HG03196 (cell line): ENCODE data around the gene MTRF1.
"Not testable (repeated sequence)": the region's sequence is repeated elsewhere in the genome, so short reads cannot be mapped to it uniquely, and the experiment has no call there.

ENCODE experiments used
- ATAC-seq: cut with Tn5 transposase; IDR thresholded peaks from one replicate; pipeline ENCODE4 v1.9.1; 2021; ENCODE audit not compliant: unreplicated experiment

The MTRF1 gene

GRCh38 chr13:41282129-41282571 is 18.8 kb upstream of the MTRF1 start:
- no peak for ATAC-seq

- ATAC-seq: not testable (repeated sequence)
Measured at GRCh38 chr13:41279156-41279555, 15.8 kb upstream of the MTRF1 start.

GRCh38 chr13:41276824-41277223 is 13.4 kb upstream of the MTRF1 start:
- no peak for ATAC-seq

- no peak for ATAC-seq
Measured at GRCh38 chr13:41274881-41275280, 11.5 kb upstream of the MTRF1 start.

GRCh38 chr13:41273831-41274441 is 10.6 kb upstream of the MTRF1 start:
- ATAC-seq: no peak

- no peak for ATAC-seq
Measured at GRCh38 chr13:41271456-41272285, 8.3 kb upstream of the MTRF1 start.

GRCh38 chr13:41268764-41269163 is 5.4 kb upstream of the MTRF1 start:
- no peak for ATAC-seq

GRCh38 chr13:41267106-41267505 is 3.7 kb upstream of the MTRF1 start:
- ATAC-seq: no peak

- no peak for ATAC-seq
Measured at GRCh38 chr13:41259875-41260501, 3.4 kb downstream of the MTRF1 start.

- ATAC-seq: no peak
Measured at GRCh38 chr13:41257535-41257934, 5.8 kb downstream of the MTRF1 start.

GRCh38 chr13:41254902-41255301 is 8.5 kb downstream of the MTRF1 start:
- no peak for ATAC-seq

- no peak for ATAC-seq
Measured at GRCh38 chr13:41250993-41251392, 12.4 kb downstream of the MTRF1 start.

- ATAC-seq: no peak
Measured at GRCh38 chr13:41246969-41247680, 16.3 kb downstream of the MTRF1 start.

- no peak for ATAC-seq
Measured at GRCh38 chr13:41244556-41244955, 18.8 kb downstream of the MTRF1 start.

- ATAC-seq: no peak
Measured at GRCh38 chr13:41241626-41242025, 21.8 kb downstream of the MTRF1 start.

- no peak for ATAC-seq
Measured at GRCh38 chr13:41236369-41236768, 27.0 kb downstream of the MTRF1 start.

GRCh38 chr13:41232578-41233480 is 30.5 kb downstream of the MTRF1 start:
- no peak for ATAC-seq

GRCh38 chr13:41231786-41232185 is 31.6 kb downstream of the MTRF1 start:
- ATAC-seq: no peak

- no peak for ATAC-seq
Measured at GRCh38 chr13:41231025-41231677, 32.2 kb downstream of the MTRF1 start.

GRCh38 chr13:41229356-41229755 is 34.0 kb downstream of the MTRF1 start:
- ATAC-seq: no peak
